Gastrocnemius medialis (tissue), 4 donors: ENCODE measurements around the gene EPHA2. TPM values are rescaled to one million over a fixed set of nuclear protein-coding genes. Genes with fewer than 3 reads are reported as not detected.

ENCODE experiments used
- ATAC-seq, 2 donors: fragments of 150-250 bp; one replicate each; pipeline ENCODE4 v1.9.1; 2016
- DNase-seq, 2 donors: peaks; one replicate each; pipeline ENCODE4 v3.0.0-alpha.2; 2019
- H3K27ac ChIP-seq, 4 donors: fragments of 200-600 bp; sonication (generic); 1 replicate in 1 of 4; 2 replicates in 3 of 4; pipeline ENCODE4 v1.5.1; 2016 to 2018; ENCODE audit warnings: mild to moderate bottlenecking in 2 of 4, moderate library complexity in 1 of 4
- H3K27me3 ChIP-seq, 3 donors: fragments of 200-600 bp; sonication (generic) in 2 of 3; 1 replicate in 1 of 3; 2 replicates in 2 of 3; pipeline versions ENCODE4 v1.5.1 to v1.6.0; 2016 to 2019; ENCODE audit warnings: mild to moderate bottlenecking in 1 of 3, moderate library complexity in 1 of 3
- H3K36me3 ChIP-seq, 2 donors: fragments of 200-600 bp; sonication (generic) in 1 of 2; one replicate each; pipeline ENCODE4 v1.5.1; 2017 to 2018
- H3K4me1 ChIP-seq, 2 donors: fragments of 200-600 bp; sonication (generic) in 1 of 2; one replicate each; pipeline ENCODE4 v1.5.1; 2016 to 2017; ENCODE audit warnings: mild to moderate bottlenecking in 2 of 2
- H3K4me3 ChIP-seq, 4 donors: fragments of 200-600 bp; sonication (generic) in 3 of 4; 1 replicate in 1 of 4; 2 replicates in 3 of 4; pipeline ENCODE4 v1.5.1; 2016 to 2019; ENCODE audit warnings: mild to moderate bottlenecking in 2 of 4
- H3K9me3 ChIP-seq, 3 donors: fragments of 200-600 bp; sonication (generic) in 2 of 3; 1 replicate in 1 of 3; 2 replicates in 2 of 3; pipeline ENCODE4 v1.5.1; 2016 to 2019
- POLR2A ChIP-seq, 2 donors: fragments of 450-650 bp; IDR thresholded peaks; one replicate each; pipeline ENCODE4 v1.6.1; 2017; ENCODE audit warnings: antibody characterized with exemption in 2 of 2, mild to moderate bottlenecking in 2 of 2, moderate library complexity in 2 of 2
- in situ Hi-C, 4 donors: fragments of 200-750 bp; cut with MboI; loops; one replicate each; pipeline versions ENCODE4 v1.15.0 to v1.8.0; 2017; ENCODE audit warnings: low sequenced_read_pairs in 4 of 4
- intact Hi-C: fragments of 100-400 bp; cut with DNase I; formaldehyde crosslinking; loops from one replicate; pipeline ENCODE4 v1.15.1; 2023; ENCODE audit warnings: low total_unique reads
- total RNA-seq, 4 donors: library from RNA; depleted of rRNA; stranded (reverse); fragments of >200 nt; gene quantifications; one replicate each; pipeline versions ENCODE4 v1.1.0 to v1.2.3, GENCODE V29; 2016
- TF ChIP-seq, protein P1 (sequence below), 5 experiments: fragments of 450-650 bp in 3 of 5; fragments of 200-600 bp in 2 of 5; sonication (generic) in 2 of 5; IDR thresholded peaks in 4 of 5; conservative IDR thresholded peaks in 1 of 5; 1 replicate in 4 of 5; 2 replicates in 1 of 5; pipeline ENCODE4 v1.5.1; 2016 to 2019; ENCODE audit warnings: antibody characterized with exemption in 5 of 5, mild to moderate bottlenecking in 3 of 5, moderate library complexity in 3 of 5

EPHA2 gene
- total RNA-seq, 4 donors from 2014 or later: 1.2 to 6.4 (median 2.9) TPM

DNA sequence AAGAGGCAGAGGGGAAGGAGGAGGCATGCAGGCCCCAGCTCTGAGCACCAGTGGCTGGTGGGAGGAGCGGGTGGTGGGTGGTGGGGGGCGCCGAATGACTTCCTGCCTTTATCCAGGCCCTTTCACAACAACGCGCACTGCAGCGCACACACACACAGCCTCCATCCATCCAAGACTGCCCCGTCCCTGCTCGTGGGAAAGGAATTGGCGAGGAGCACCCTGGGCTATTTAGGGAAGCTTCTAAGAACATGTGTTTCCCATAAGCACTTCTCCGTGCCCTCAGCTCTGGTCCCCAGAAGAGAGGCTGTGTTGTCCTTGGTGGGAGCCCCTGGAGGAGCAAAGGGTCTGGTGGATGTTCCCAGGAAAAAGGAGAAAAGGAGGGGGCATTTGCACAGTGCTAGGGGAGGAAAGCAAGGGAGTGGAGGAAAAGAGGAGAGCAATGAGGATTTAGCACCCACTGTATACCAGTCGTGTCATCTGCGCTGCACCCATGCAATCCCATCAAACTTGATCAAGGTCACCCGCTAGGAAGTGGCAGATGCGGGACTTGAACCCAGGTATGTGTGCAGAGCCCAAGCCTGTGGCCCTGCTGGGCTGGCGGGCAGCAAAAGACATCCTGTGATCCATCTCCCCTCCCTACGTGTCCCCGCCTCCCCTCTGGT lies 28.1 kb downstream of the EPHA2 start:
- Histone ChIP-seq H3K4me3 (no peak overlapping the region), H3K4me1 (no peaks in the 10 kb centered on the region), H3K36me3 (no peaks in the 10 kb centered on the region), H3K27ac (peak overlapping the region in 3 of 4 donors; percentile 44 to 57 (median 51)), H3K27me3 (no peaks in the 10 kb centered on the region), H3K9me3 (no peaks in the 10 kb centered on the region)
- intact Hi-C loops (no loop called here), in situ Hi-C loops (no loop called here)
- TF ChIP-seq, protein P1, sequence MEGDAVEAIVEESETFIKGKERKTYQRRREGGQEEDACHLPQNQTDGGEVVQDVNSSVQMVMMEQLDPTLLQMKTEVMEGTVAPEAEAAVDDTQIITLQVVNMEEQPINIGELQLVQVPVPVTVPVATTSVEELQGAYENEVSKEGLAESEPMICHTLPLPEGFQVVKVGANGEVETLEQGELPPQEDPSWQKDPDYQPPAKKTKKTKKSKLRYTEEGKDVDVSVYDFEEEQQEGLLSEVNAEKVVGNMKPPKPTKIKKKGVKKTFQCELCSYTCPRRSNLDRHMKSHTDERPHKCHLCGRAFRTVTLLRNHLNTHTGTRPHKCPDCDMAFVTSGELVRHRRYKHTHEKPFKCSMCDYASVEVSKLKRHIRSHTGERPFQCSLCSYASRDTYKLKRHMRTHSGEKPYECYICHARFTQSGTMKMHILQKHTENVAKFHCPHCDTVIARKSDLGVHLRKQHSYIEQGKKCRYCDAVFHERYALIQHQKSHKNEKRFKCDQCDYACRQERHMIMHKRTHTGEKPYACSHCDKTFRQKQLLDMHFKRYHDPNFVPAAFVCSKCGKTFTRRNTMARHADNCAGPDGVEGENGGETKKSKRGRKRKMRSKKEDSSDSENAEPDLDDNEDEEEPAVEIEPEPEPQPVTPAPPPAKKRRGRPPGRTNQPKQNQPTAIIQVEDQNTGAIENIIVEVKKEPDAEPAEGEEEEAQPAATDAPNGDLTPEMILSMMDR (IDR thresholded peaks at IDR 0.05 in 4 of 5, conservative IDR thresholded peaks at IDR 0.05 in 1 of 5): no peak
- no peak for TF ChIP-seq POLR2A (IDR thresholded peaks at IDR 0.05)
- ATAC-seq: peak in 1 of 2 donors; percentile 40
- no peak for DNase-seq

DNA sequence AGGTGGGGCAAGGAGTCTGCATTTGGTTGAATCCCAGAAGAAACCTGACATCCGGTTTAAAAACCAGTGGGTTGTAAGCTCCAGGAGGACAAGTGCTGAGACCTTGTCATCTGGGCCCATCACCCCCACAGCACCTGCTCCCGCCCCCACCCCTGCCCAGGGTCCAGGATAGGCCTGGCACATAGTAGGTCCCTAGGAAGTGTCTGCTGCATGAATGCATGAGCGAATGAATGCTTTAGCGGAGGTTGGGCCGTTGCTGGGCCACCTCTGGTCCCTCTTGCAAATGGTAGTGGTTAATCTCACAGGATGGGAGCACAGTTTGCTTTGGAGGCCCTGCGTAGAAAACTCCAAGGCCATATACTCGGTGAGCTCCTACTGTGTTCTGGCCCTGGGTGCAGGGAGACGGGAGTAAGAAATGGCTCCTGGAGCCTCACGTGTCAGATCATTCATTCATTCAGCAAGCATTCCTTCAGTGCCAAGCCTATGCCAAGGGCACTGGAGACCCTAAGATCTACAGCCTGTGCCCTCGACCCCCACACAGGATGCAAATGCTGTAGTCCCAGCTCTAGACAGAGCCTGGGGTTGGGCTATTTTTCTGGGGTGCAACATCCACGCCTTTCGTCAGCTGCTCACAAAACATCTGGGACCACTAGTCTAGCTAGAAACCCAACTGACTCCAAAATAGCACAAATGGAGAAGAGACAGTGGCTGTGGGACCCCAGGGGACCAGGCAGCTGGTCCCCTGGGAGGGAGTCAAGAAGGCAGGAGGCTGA lies 28.9 kb downstream of the EPHA2 start:
- TF ChIP-seq POLR2A (IDR thresholded peaks at IDR 0.05): no peak
- TF ChIP-seq, protein P1 (IDR thresholded peaks at IDR 0.05 in 4 of 5, conservative IDR thresholded peaks at IDR 0.05 in 1 of 5): no peak
- Histone ChIP-seq H3K27me3 (no peaks in the 10 kb centered on the region), H3K4me1 (no peaks in the 10 kb centered on the region), H3K4me3 (no peak overlapping the region), H3K9me3 (no peaks in the 10 kb centered on the region), H3K27ac (peak overlapping the region in 3 of 4 donors; percentile 43 to 46 (median 44)), H3K36me3 (no peaks in the 10 kb centered on the region)
- in situ Hi-C loops: no loop called here
- DNase-seq: no peak
- intact Hi-C loops: no loop called here
- ATAC-seq: no peak

DNA sequence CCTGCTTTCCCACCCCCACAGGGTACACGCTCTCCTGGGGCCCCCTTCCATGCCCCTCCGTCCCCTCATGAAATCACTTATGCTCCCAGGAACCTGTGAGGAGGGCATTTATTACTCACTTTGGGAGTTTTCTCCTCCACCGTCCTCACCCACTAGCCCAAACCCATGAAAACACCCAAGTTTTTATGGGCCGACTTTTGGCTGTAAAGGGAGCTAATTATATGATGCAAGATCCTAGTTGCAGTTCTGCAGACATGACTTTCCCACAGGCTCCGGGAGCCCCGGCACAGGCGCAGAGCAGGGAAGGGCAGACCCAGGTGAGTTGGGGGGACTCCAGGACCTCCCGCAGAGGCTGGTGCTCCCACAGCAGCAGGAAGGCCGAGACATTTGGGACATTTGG lies 29.7 kb downstream of the EPHA2 start:
- in situ Hi-C loops: no loop called here
- H3K27me3 ChIP-seq: no peaks in the 10 kb centered on the region
- H3K9me3 ChIP-seq: no peaks in the 10 kb centered on the region
- H3K36me3 ChIP-seq: no peaks in the 10 kb centered on the region
- intact Hi-C loops: no loop called here
- H3K27ac ChIP-seq: no peak overlapping the region
- H3K4me3 ChIP-seq: no peak overlapping the region
- H3K4me1 ChIP-seq: no peaks in the 10 kb centered on the region
- ATAC-seq (no peak), DNase-seq (no peak)
- TF ChIP-seq, protein P1 (IDR thresholded peaks at IDR 0.05 in 4 of 5, conservative IDR thresholded peaks at IDR 0.05 in 1 of 5): no peak
- no peak for TF ChIP-seq POLR2A (IDR thresholded peaks at IDR 0.05)

DNA sequence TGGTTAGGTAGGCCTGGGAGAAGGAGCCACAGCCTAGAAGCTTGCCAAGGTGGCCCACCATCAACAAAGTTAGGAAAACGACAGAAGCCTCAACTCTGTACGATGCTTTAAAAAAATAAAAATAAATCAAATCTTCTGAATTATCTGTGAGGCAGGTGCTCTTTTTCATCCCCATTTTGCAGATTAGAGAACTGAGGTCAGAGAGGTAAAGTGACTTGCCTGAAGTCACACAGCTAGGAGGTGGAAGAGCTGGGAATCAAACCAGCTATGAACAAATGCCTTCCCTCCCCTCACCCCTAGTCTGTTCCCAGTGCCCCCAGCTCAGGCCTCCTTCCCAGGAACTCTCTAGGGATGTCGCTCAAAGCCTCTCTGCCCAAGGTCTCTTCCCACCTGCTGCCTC lies 30.4 kb downstream of the EPHA2 start:
- no peaks in the 10 kb centered on the region for H3K4me1 ChIP-seq
- H3K9me3 ChIP-seq: no peaks in the 10 kb centered on the region
- H3K27me3 ChIP-seq: no peaks in the 10 kb centered on the region
- no peak overlapping the region for H3K4me3 ChIP-seq
- intact Hi-C loops: no loop called here
- in situ Hi-C loops: no loop called here
- DNase-seq: no peak
- no peak for ATAC-seq
- TF ChIP-seq, protein P1 (IDR thresholded peaks at IDR 0.05 in 4 of 5, conservative IDR thresholded peaks at IDR 0.05 in 1 of 5): no peak
- no peak for TF ChIP-seq POLR2A (IDR thresholded peaks at IDR 0.05)
- no peaks in the 10 kb centered on the region for H3K36me3 ChIP-seq
- H3K27ac ChIP-seq: no peak overlapping the region
